Neural progenitor cell (in vitro differentiated cells): ENCODE data around the gene KANSL1L.

Source experiments
- CTCF ChIP-seq: fragments of 200-600 bp; sonication (generic); IDR thresholded peaks from 2 replicates; pipeline ENCODE4 v1.5.1; 2017; ENCODE audit warnings: antibody characterized with exemption, mild to moderate bottlenecking
- EZH2 ChIP-seq: fragments of 200-600 bp; sonication (generic); IDR thresholded peaks from 2 replicates; pipeline ENCODE4 v1.6.1; 2017; ENCODE audit warnings: antibody characterized with exemption, mild to moderate bottlenecking, moderate library complexity
- EZH2phosphoT487 ChIP-seq: fragments of 200-600 bp; sonication (generic); IDR thresholded peaks from 2 replicates; pipeline ENCODE4 v1.6.1; 2017; ENCODE audit warnings: antibody characterized with exemption

DNA sequence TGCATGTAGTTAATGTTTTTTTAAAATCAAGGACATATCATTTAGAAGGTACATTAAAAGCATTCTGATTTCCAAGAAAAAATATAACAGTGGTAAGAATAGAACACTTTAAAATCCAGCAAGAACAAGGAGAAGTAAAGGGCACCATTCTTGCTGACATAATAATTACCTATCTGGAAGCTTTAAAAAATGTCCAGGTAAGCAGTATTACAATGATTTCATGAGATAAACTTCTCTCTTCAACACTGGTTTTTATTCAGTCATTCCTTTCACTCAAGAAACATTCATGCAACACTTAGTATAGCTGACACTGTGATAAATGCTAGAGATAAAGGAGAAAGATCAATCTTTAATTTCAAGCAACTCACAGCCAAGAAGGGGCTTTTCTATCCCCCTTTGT lies 2.9 kb upstream of the KANSL1L start:
- TF ChIP-seq CTCF (no peak), EZH2phosphoT487 (no peak), EZH2 (no peak)
